OCI-LY7 (cell line): Measurements from ENCODE around the gene SLC16A13. TPM values are rescaled to one million over a fixed set of nuclear protein-coding genes. Genes with fewer than 3 reads are reported as not detected.

Experiments used
- BruUV-seq: library from RNA; stranded (reverse); fragments of 400-500 nt; replicated peaks from 2 replicates; lab custom pipeline; 2021; lab: Mats Ljungman, UMichigan
- CTCF ChIA-PET: fragments of 300-600 bp; sonication (Branson Sonifier 250); formaldehyde crosslinking; loops from one replicate; lab custom pipeline; 2022; ENCODE audit warnings: antibody characterized with exemption; ENCODE audit not compliant: unreplicated experiment; lab: Charles Lee
- POLR2A ChIA-PET: fragments of 300-600 bp; sonication (Branson Sonifier 250); formaldehyde crosslinking; loops from one replicate; lab custom pipeline; 2022; ENCODE audit warnings: antibody characterized with exemption; lab: Charles Lee
- DNase-seq: peaks from one replicate; pipeline ENCODE4 v3.0.0-alpha.2; 2015; ENCODE audit warnings: low spot score
- H2AFZ ChIP-seq: fragments of 200-600 bp; sonication (generic), shearing (Covaris generic); 2 replicates; pipeline ENCODE4 v1.6.1; 2014; ENCODE audit warnings: mild to moderate bottlenecking, antibody characterized with exemption, low read length, moderate library complexity
- H3K27ac ChIP-seq: fragments of 200-600 bp; sonication (generic); 2 replicates; pipeline ENCODE4 v1.5.1; 2014; ENCODE audit warnings: mixed run types, low read depth, mild to moderate bottlenecking, moderate library complexity, low read length, inconsistent platforms; ENCODE audit not compliant: poor library complexity, severe bottlenecking
- H3K36me3 ChIP-seq: fragments of 200-600 bp; sonication (generic); 2 replicates; pipeline ENCODE4 v1.6.1; 2014; ENCODE audit warnings: mild to moderate bottlenecking, antibody characterized with exemption, low read length, moderate library complexity, mixed read lengths; ENCODE audit not compliant: insufficient read depth
- H3K4me1 ChIP-seq: fragments of 200-600 bp; sonication (generic); 2 replicates; pipeline ENCODE4 v1.5.1; 2014; ENCODE audit warnings: mild to moderate bottlenecking, low read length; ENCODE audit not compliant: insufficient read depth, poor library complexity, severe bottlenecking
- H3K4me2 ChIP-seq: fragments of 200-600 bp; sonication (generic); 2 replicates; pipeline ENCODE4 v1.6.1; 2014; ENCODE audit warnings: mild to moderate bottlenecking, low read length
- H3K4me3 ChIP-seq: fragments of 200-600 bp; sonication (generic); 2 replicates; pipeline ENCODE4 v1.5.1; 2014; ENCODE audit warnings: mild to moderate bottlenecking, low read depth, low read length; ENCODE audit not compliant: poor library complexity, severe bottlenecking
- H3K79me2 ChIP-seq: fragments of 200-600 bp; sonication (generic); 2 replicates; pipeline ENCODE4 v1.6.1; 2016; ENCODE audit warnings: low read depth, mild to moderate bottlenecking, low read length, moderate library complexity, mixed read lengths; ENCODE audit not compliant: insufficient read depth
- H3K9me2 ChIP-seq: fragments of 200-600 bp; sonication (generic); 2 replicates; pipeline ENCODE4 v1.6.1; 2016; ENCODE audit warnings: mild to moderate bottlenecking, low read length, mixed read lengths; ENCODE audit not compliant: insufficient read depth
- H3K9me3 ChIP-seq: fragments of 200-600 bp; sonication (generic); 2 replicates; pipeline ENCODE4 v1.6.1; 2014; ENCODE audit warnings: mild to moderate bottlenecking, mixed run types, low read length, mixed read lengths
- H4K20me1 ChIP-seq: fragments of 200-600 bp; sonication (generic); 2 replicates; pipeline ENCODE4 v1.6.1; 2014; ENCODE audit warnings: mild to moderate bottlenecking, antibody characterized with exemption, low read length, moderate library complexity, mixed read lengths; ENCODE audit not compliant: insufficient read depth
- CTCF ChIP-seq: fragments of 200-600 bp; sonication (generic); conservative IDR thresholded peaks from 2 replicates; pipeline ENCODE4 v1.5.1; 2014; ENCODE audit warnings: mild to moderate bottlenecking, antibody characterized with exemption, low read length, moderate library complexity, mixed read lengths
- EZH2phosphoT487 ChIP-seq: fragments of 200-600 bp; sonication (generic); IDR thresholded peaks from 2 replicates; pipeline ENCODE4 v1.6.1; 2018; ENCODE audit warnings: low read depth, borderline replicate concordance, mild to moderate bottlenecking, mixed run types, antibody characterized with exemption, low read length, moderate library complexity, mixed read lengths
- intact Hi-C: fragments of 100-400 bp; cut with micrococcal nuclease; formaldehyde crosslinking; loops from one replicate; pipeline ENCODE4 v1.10.0; 2022; ENCODE audit not compliant: unreplicated experiment
- total RNA-seq, 2 experiments: library from RNA; depleted of rRNA in 1 of 2; stranded (reverse); fragments of >200 nt in 1 of 2; shearing (Covaris generic) in 1 of 2; gene quantifications; 2 replicates each; pipeline ENCODE4 v1.2.3, GENCODE V29; 2014 to 2022

Gene SLC16A13
- total RNA-seq, 2 experiments from 2014 or later: 2.8 to 22.5 TPM

GRCh38 chr17:7039832-7040231, 4.0 kb downstream of the SLC16A13 start:
- peak; percentile 20 for DNase-seq
- Histone ChIP-seq H3K4me2 (peak overlapping the region; percentile 12; the same call in 1 of the 2 replicates), H3K4me1 (peaks cover 27% of the 10 kb centered on the region), H3K79me2 (peaks cover 8% of the 10 kb centered on the region; the same call in 1 of the 2 replicates), H4K20me1 (no peaks in the 10 kb centered on the region), H3K9me2 (no peaks in the 10 kb centered on the region), H3K4me3 (no peak overlapping the region), H3K27ac (peak overlapping the region; percentile 36), H3K9me3 (no peaks in the 10 kb centered on the region), H3K36me3 (no peaks in the 10 kb centered on the region), H2AFZ (no peak overlapping the region)
- ChIA-PET CTCF (no interaction called here), POLR2A (interaction anchor here (0.6 kb wide), 1 partner anchor 175 kb away, joined by 3 read pairs; no protein-coding TSS in a partner anchor)
- no TSS peak for BruUV-seq
- intact Hi-C loops: loop anchor here (5.0 kb wide), 1 partner anchor 397 kb away; the partner anchor contains the start of genes FGF11 and TMEM102
- TF ChIP-seq EZH2phosphoT487 (no peak), CTCF (0 out of 2 replicates have a peak, but pooled peaks have one; percentile 9)

- Histone ChIP-seq H3K36me3 (no peaks in the 10 kb centered on the region), H3K9me3 (no peaks in the 10 kb centered on the region), H3K27ac (no peak overlapping the region), H4K20me1 (no peaks in the 10 kb centered on the region), H3K4me3 (no peak overlapping the region), H3K4me1 (peaks cover 30% of the 10 kb centered on the region), H2AFZ (no peak overlapping the region), H3K9me2 (no peaks in the 10 kb centered on the region), H3K79me2 (peaks cover 2% of the 10 kb centered on the region; the same call in 1 of the 2 replicates), H3K4me2 (no peak overlapping the region)
- intact Hi-C loops: no loop called here
- no TSS peak for BruUV-seq
- no peak for DNase-seq
- TF ChIP-seq EZH2phosphoT487 (no peak), CTCF (no peak)
- POLR2A ChIA-PET: no interaction called here
- CTCF ChIA-PET: no interaction called here
These were observed 6.0 kb downstream of the SLC16A13 start for GRCh38 chr17:7041607-7042500.
